Peyer's patch (tissue), 4 donors: ENCODE measurements around the gene SPINT1. TPM values are rescaled to one million over a fixed set of nuclear protein-coding genes. Genes with fewer than 3 reads are reported as not detected.

Experiments used
- DNase-seq, 3 donors: peaks; one replicate each; pipeline ENCODE4 v3.0.0-alpha.2; 2017 to 2019
- H3K27ac ChIP-seq, 4 donors: fragments of 200-600 bp; sonication (generic); one replicate each; pipeline ENCODE4 v1.5.1; 2016 to 2019
- H3K27me3 ChIP-seq, 2 donors: fragments of 200-600 bp; sonication (generic); one replicate each; pipeline ENCODE4 v1.5.1; 2019
- H3K36me3 ChIP-seq, 3 donors: fragments of 200-600 bp; sonication (generic); one replicate each; pipeline ENCODE4 v1.5.1; 2016 to 2019
- H3K4me1 ChIP-seq, 4 donors: fragments of 200-600 bp; sonication (generic); one replicate each; pipeline ENCODE4 v1.5.1; 2016 to 2019
- H3K4me3 ChIP-seq, 4 donors: fragments of 200-600 bp; sonication (generic); 1 replicate in 3 of 4; 2 replicates in 1 of 4; pipeline ENCODE4 v1.5.1; 2016 to 2019; ENCODE audit warnings: mild to moderate bottlenecking in 1 of 4
- H3K9me3 ChIP-seq, 4 donors: fragments of 200-600 bp; sonication (generic); one replicate each; pipeline ENCODE4 v1.5.1; 2016 to 2019; ENCODE audit warnings: mild to moderate bottlenecking in 1 of 4
- POLR2A ChIP-seq, 2 donors: fragments of 450-650 bp; IDR thresholded peaks; one replicate each; pipeline ENCODE4 v1.5.1; 2017; ENCODE audit warnings: antibody characterized with exemption in 2 of 2, mild to moderate bottlenecking in 2 of 2, moderate library complexity in 2 of 2
- small RNA-seq, 2 donors: library from RNA; depleted of rRNA; stranded (forward); fragments of <200 nt; gene quantifications; one replicate each; pipeline ENCODE3, GENCODE V24; 2016
- total RNA-seq, 4 donors: library from RNA; depleted of rRNA; stranded (reverse); fragments of >200 nt; gene quantifications; one replicate each; pipeline ENCODE4 v1.1.0, GENCODE V29; 2016
- TF ChIP-seq, protein P1 (sequence below), 6 experiments: fragments of 450-650 bp in 4 of 6; fragments of 200-600 bp in 2 of 6; sonication (generic) in 1 of 6; IDR thresholded peaks; one replicate each; pipeline ENCODE4 v1.5.1; 2017 to 2019; ENCODE audit warnings: antibody characterized with exemption in 6 of 6, mild to moderate bottlenecking in 3 of 6, moderate library complexity in 1 of 6

Gene SPINT1
- total RNA-seq, 4 donors from 2014 or later: 103 to 991 (median 784) TPM

DNA sequence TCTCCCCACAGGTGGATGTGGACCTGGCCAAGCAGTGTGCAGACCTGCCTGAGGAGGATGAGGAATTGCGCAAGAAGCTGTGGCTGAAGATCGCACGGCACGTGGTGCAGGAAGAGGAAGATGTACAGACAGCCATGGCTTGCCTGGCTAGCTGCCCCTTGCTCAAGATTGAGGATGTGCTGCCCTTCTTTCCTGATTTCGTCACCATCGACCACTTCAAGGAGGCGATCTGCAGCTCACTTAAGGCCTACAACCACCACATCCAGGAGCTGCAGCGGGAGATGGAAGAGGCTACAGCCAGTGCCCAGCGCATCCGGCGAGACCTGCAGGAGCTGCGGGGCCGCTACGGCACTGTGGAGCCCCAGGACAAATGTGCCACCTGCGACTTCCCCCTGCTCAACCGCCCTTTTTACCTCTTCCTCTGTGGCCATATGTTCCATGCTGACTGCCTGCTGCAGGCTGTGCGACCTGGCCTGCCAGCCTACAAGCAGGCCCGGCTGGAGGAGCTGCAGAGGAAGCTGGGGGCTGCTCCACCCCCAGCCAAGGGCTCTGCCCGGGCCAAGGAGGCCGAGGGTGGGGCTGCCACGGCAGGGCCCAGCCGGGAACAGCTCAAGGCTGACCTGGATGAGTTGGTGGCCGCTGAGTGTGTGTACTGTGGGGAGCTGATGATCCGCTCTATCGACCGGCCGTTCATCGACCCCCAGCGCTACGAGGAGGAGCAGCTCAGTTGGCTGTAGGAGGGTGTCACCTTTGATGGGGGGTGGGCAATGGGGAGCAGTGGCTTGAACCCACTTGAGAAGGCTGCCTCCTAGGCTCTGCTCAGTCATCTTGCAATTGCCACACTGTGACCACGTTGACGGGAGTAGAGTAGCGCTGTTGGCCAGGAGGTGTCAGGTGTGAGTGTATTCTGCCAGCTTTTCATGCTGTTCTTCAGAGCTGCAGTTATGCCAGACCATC, 59.0 kb downstream of the SPINT1 start:
- H3K4me1 ChIP-seq: peaks cover 0 to 42% (median 19%) of the 10 kb centered on the region in 4 donors
- H3K27me3 ChIP-seq: no peaks in the 10 kb centered on the region
- no peak overlapping the region for H3K4me3 ChIP-seq
- no peaks in the 10 kb centered on the region for H3K9me3 ChIP-seq
- TF ChIP-seq, protein P1, sequence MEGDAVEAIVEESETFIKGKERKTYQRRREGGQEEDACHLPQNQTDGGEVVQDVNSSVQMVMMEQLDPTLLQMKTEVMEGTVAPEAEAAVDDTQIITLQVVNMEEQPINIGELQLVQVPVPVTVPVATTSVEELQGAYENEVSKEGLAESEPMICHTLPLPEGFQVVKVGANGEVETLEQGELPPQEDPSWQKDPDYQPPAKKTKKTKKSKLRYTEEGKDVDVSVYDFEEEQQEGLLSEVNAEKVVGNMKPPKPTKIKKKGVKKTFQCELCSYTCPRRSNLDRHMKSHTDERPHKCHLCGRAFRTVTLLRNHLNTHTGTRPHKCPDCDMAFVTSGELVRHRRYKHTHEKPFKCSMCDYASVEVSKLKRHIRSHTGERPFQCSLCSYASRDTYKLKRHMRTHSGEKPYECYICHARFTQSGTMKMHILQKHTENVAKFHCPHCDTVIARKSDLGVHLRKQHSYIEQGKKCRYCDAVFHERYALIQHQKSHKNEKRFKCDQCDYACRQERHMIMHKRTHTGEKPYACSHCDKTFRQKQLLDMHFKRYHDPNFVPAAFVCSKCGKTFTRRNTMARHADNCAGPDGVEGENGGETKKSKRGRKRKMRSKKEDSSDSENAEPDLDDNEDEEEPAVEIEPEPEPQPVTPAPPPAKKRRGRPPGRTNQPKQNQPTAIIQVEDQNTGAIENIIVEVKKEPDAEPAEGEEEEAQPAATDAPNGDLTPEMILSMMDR (IDR thresholded peaks at IDR 0.05): no peak
- TF ChIP-seq POLR2A (IDR thresholded peaks at IDR 0.05): no peak
- H3K27ac ChIP-seq: peak overlapping the region in 1 of 4 donors; percentile 52
- H3K36me3 ChIP-seq: peaks cover 0 to 49% (median 0%) of the 10 kb centered on the region in 3 donors
- no peak for DNase-seq

- TF ChIP-seq, protein P1 (IDR thresholded peaks at IDR 0.05): no peak
- TF ChIP-seq POLR2A (IDR thresholded peaks at IDR 0.05): peak in 1 of 2 donors; percentile 19
- no peaks in the 10 kb centered on the region for H3K9me3 ChIP-seq
- H3K4me3 ChIP-seq: no peak overlapping the region
- H3K27me3 ChIP-seq: no peaks in the 10 kb centered on the region
- peaks cover 0 to 60% (median 19%) of the 10 kb centered on the region in 4 donors for H3K4me1 ChIP-seq
- peak overlapping the region; percentile 84 to 93 (median 92) for H3K27ac ChIP-seq
- peaks cover 0 to 36% (median 0%) of the 10 kb centered on the region in 3 donors for H3K36me3 ChIP-seq
- DNase-seq: no peak
Measured at GRCh38 chr15:40904552-40905201, 60.8 kb downstream of the SPINT1 start.

DNA sequence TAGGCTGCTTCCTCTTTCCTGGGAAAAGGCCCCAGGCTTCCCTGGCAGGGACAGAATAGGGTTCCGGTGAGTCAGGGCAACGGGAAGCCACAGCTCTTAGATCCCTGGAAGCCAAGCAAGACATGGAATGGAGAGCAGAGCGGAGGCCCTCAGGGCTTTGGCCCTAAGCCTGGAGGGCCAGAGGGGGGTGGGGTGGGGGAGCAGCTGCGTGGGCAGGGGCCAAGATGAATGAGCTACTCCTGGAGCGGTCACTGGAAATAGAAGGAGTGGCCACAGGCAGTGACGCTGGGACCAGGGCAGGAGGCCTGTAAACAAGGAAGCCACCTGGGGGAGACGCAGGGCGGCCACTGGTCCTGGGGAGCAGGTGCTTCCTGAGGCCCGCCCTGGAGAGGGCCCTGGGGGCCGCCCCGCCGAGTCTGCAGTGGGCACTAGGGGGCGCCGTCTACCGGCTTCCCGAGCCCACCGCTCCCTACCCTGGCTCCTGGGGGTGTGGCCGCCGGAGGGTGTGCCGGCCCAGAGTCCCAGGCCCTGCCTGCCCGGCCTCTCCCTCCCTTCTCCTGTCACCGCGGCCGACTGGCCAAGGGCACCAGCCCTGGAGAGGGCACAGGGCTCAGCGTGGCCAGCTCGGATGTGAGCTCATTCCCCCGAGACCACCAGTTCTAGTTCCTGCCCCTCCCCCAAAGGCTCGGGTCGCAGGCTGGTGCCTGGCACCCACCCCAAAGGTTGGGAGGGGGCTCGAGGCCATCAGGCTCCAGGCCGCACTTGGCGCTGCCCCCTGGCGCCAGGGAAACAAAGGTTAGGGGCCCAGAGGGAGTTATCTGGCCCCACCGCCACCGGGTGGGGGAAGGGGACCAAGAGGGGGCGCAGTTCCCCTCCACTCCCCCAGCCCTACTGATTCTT, 62.5 kb downstream of the SPINT1 start:
- H3K27me3 ChIP-seq: no peaks in the 10 kb centered on the region
- H3K4me1 ChIP-seq: peaks cover 0 to 65% (median 19%) of the 10 kb centered on the region in 4 donors
- peak overlapping the region; percentile 84 to 93 (median 92) for H3K27ac ChIP-seq
- peak overlapping the region; percentile 30 to 60 (median 50) for H3K4me3 ChIP-seq
- peak; percentile 90 to 97 (median 96) for DNase-seq
- TF ChIP-seq, protein P1 (IDR thresholded peaks at IDR 0.05): peak; percentile 80 to 99 (median 96)
- peak; percentile 72 to 82 for TF ChIP-seq POLR2A (IDR thresholded peaks at IDR 0.05)
- H3K9me3 ChIP-seq: no peaks in the 10 kb centered on the region
- peaks cover 0 to 20% (median 0%) of the 10 kb centered on the region in 3 donors for H3K36me3 ChIP-seq

DNA sequence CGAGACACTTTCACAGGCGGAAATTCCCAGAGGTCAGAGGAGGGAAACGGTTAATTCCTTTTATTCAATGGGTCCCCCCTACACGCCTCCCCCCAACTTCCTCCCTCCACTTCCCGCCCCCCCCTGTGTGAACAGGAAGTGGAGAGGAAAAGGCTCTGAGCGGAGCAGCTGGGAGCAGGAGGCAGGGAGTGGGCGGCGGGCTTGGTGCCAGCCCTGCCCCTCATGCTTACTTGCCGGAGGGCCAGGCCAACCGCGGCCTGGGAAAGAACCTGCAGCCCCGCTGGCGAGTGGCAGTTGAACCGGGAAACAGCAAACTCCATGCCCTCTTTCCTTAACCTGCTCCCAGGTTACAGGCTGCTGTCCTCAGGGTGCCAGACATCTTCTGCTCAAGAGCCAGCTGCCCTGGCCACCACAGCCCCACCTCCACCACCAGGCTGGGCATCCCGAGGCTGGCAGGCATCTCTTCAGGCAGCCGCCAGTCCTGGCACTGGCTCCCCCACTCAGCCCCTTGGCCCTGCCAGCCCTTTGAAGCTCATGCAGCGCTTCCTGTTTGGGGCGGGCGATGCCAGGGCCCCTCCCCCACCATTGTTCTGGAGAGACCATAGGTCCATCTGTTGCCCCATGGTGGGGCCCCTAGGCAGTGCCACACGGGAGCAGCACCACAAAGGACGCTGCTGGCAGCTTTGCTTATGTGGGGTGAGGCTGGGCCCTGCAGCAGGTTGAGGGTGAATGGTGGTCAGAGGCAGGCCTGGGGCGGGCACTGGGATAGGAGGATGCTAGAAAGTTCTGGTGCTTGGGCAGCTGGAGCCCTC, 63.3 kb downstream of the SPINT1 start:
- TF ChIP-seq, protein P1 (IDR thresholded peaks at IDR 0.05): peak in 1 of 6 experiments; percentile 15
- TF ChIP-seq POLR2A (IDR thresholded peaks at IDR 0.05): peak; percentile 49 to 56
- Histone ChIP-seq H3K27ac (peak overlapping the region; percentile 84 to 93 (median 92)), H3K4me1 (peaks cover 0 to 65% (median 19%) of the 10 kb centered on the region in 4 donors), H3K9me3 (no peaks in the 10 kb centered on the region), H3K4me3 (peak overlapping the region; percentile 30 to 60 (median 50)), H3K36me3 (peaks cover 0 to 16% (median 0%) of the 10 kb centered on the region in 3 donors), H3K27me3 (no peaks in the 10 kb centered on the region)
- peak; percentile 70 to 87 (median 83) for DNase-seq

Small RNAs within 50 kb of the gene (small RNA-seq; reads per million reads assigned to genes)
- 0 reads per million in 2 donors for gene AC025166.1

Other genes with a start within 250 kb of the SPINT1 start
- 10 to 100 TPM in 2 of 4 donors, 1 to 10 TPM in 2; 6.6 to 26.6 (median 12.8) TPM for gene KNL1, start 249.8 kb upstream of the SPINT1 start, total RNA-seq
- 1 to 10 TPM in 3 of 4 donors, not detected in 1; 1.1 to 7.4 (median 1.2) TPM for gene RAD51, start 148.9 kb upstream of the SPINT1 start, total RNA-seq
- 10 to 100 TPM; 69.2 to 94.7 (median 74.0) TPM for gene RMDN3, start 88.8 kb upstream of the SPINT1 start, total RNA-seq
- 100 to 1,000 TPM in 3 of 4 donors, 10 to 100 TPM in 1; 81.7 to 286 (median 136) TPM for gene GCHFR, start 80.0 kb upstream of the SPINT1 start, total RNA-seq
- gene C15orf62, start 74.1 kb upstream of the SPINT1 start, total RNA-seq: 1 to 10 TPM in 2 of 4 donors, not detected in 2; 1.1 to 1.3 TPM
- gene ZFYVE19, start 37.0 kb upstream of the SPINT1 start, total RNA-seq: 100 to 1,000 TPM in 1 of 4 donors, 10 to 100 TPM in 3; 56.9 to 110 (median 79.9) TPM
- gene DNAJC17, start 36.6 kb upstream of the SPINT1 start, total RNA-seq: 10 to 100 TPM; 26.9 to 37.1 (median 32.9) TPM
- 100 to 1,000 TPM in 2 of 4 donors, 10 to 100 TPM in 2; 42.9 to 217 (median 148) TPM for gene PPP1R14D, start 15.3 kb upstream of the SPINT1 start, total RNA-seq
- gene RHOV, start 30.2 kb downstream of the SPINT1 start, total RNA-seq: 1 to 10 TPM in 1 of 4 donors, under 1 TPM in 2, not detected in 1; 0.67 to 1.6 (median 0.88) TPM
- gene VPS18, start 50.4 kb downstream of the SPINT1 start, total RNA-seq: 10 to 100 TPM; 15.7 to 26.8 (median 23.8) TPM
- gene DLL4, start 85.3 kb downstream of the SPINT1 start, total RNA-seq: 10 to 100 TPM in 3 of 4 donors, 1 to 10 TPM in 1; 7.8 to 15.3 (median 12.3) TPM
- 1 to 10 TPM in 1 of 4 donors, not detected in 3; 2.4 TPM for gene CHAC1, start 109.4 kb downstream of the SPINT1 start, total RNA-seq